PC-9 (cell line): ENCODE results near the gene CEP170B. TPM values are rescaled to one million over a fixed set of nuclear protein-coding genes. Genes with fewer than 3 reads are reported as not detected.

Experiments
- BruUV-seq: library from RNA; stranded (reverse); fragments of 400-500 nt; replicated peaks from 2 replicates; lab custom pipeline; 2021; lab: Mats Ljungman, UMichigan
- CTCF ChIA-PET: fragments of 300-600 bp; sonication (Branson Sonifier 250); formaldehyde crosslinking; loops from one replicate; lab custom pipeline; 2022; ENCODE audit warnings: antibody characterized with exemption; lab: Charles Lee
- POLR2A ChIA-PET: fragments of 300-600 bp; sonication (Branson Sonifier 250); formaldehyde crosslinking; loops from one replicate; lab custom pipeline; 2022; ENCODE audit warnings: antibody characterized with exemption; ENCODE audit not compliant: unreplicated experiment; lab: Charles Lee
- DNase-seq, 2 experiments: peaks; one replicate each; pipeline versions ENCODE4 v3.0.0 to v3.0.0-alpha.2; 2015 to 2022; ENCODE audit warnings: mixed read lengths in 1 of 2
- H2AFZ ChIP-seq: fragments of 200-600 bp; sonication (generic); 2 replicates; pipeline ENCODE4 v1.8.1; 2017; ENCODE audit warnings: antibody characterized with exemption
- H3F3A ChIP-seq: fragments of 200-600 bp; sonication (generic); 2 replicates; pipeline ENCODE4 v1.8.1; 2017; ENCODE audit warnings: antibody characterized with exemption, mild to moderate bottlenecking, low read depth; ENCODE audit not compliant: insufficient read depth
- H3K27ac ChIP-seq: fragments of 200-600 bp; sonication (generic); 2 replicates; pipeline ENCODE4 v1.6.1; 2016; ENCODE audit warnings: mixed run types
- H3K27me3 ChIP-seq: fragments of 200-600 bp; sonication (generic); 2 replicates; pipeline ENCODE4 v1.6.1; 2016; ENCODE audit warnings: low read depth, mixed run types; ENCODE audit not compliant: insufficient read depth
- H3K36me3 ChIP-seq: fragments of 200-600 bp; sonication (generic); 2 replicates; pipeline ENCODE4 v1.6.1; 2016; ENCODE audit warnings: low read depth, mixed run types
- H3K4me1 ChIP-seq: fragments of 200-600 bp; sonication (generic); replicated peaks from 2 replicates; pipeline ENCODE4 v1.6.1; 2016; ENCODE audit warnings: mixed run types; ENCODE audit not compliant: insufficient read depth
- H3K4me2 ChIP-seq: fragments of 200-600 bp; sonication (generic); 2 replicates; pipeline ENCODE4 v1.6.1; 2017; ENCODE audit warnings: mixed run types
- H3K4me3 ChIP-seq: fragments of 200-600 bp; sonication (generic); 2 replicates; pipeline ENCODE4 v1.6.1; 2016; ENCODE audit warnings: mixed run types
- H3K79me2 ChIP-seq: fragments of 200-600 bp; sonication (generic); 2 replicates; pipeline ENCODE4 v1.6.1; 2017; ENCODE audit warnings: low read depth, mixed run types
- H3K9me2 ChIP-seq: fragments of 200-600 bp; sonication (generic); 2 replicates; pipeline ENCODE4 v1.8.1; 2017; ENCODE audit warnings: mild to moderate bottlenecking; ENCODE audit not compliant: insufficient read depth
- H3K9me3 ChIP-seq: fragments of 200-600 bp; sonication (generic); 2 replicates; pipeline ENCODE4 v1.8.1; 2016; ENCODE audit warnings: low read depth; ENCODE audit not compliant: insufficient read depth
- H4K20me1 ChIP-seq: fragments of 200-600 bp; sonication (generic); 2 replicates; pipeline ENCODE4 v1.8.1; 2017; ENCODE audit not compliant: insufficient read depth
- EZH2 ChIP-seq: fragments of 200-600 bp; sonication (generic); IDR thresholded peaks from 2 replicates; pipeline ENCODE4 v1.8.0; 2017; ENCODE audit warnings: antibody characterized with exemption, low read depth
- intact Hi-C: fragments of 100-400 bp; cut with micrococcal nuclease; formaldehyde crosslinking; loops from one replicate; pipeline ENCODE4 v1.10.0; 2022; ENCODE audit not compliant: unreplicated experiment
- total RNA-seq: library from RNA; stranded (reverse); gene quantifications from 2 replicates; pipeline ENCODE4 v1.2.3, GENCODE V29; 2021
- TF ChIP-seq, protein P1 (sequence below): fragments of 200-600 bp; sonication (generic); conservative IDR thresholded peaks from 2 replicates; pipeline ENCODE4 v1.6.1; 2017; ENCODE audit warnings: mixed run types, antibody characterized with exemption, mild to moderate bottlenecking, moderate library complexity

The CEP170B gene
- total RNA-seq, 1 experiment from 2014 or later: 25.7 TPM

DNA sequence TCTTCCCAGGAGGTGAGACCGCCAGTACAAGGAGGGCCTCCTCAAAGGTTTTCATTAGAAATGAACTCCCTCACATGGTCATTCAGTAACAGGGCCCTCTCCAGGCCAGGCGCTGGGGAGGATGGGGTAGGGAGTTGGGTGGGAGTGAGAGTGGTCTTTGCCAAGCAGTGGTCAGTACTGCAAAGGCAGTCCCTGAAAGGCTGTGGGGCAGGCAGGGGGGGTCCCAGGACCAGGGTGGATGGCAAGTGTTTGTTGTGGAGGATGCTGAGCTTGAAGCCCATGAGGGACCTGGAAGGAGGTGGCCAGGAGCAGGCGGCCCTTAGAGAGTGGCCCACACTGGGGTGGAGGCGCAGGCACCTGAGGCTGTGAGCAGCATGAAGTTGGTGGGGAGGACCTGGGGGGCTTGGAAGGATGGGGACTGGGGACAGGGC, 26.1 kb downstream of the CEP170B start:
- no TSS peak for BruUV-seq
- ChIA-PET CTCF (no interaction called here), POLR2A (no interaction called here)
- no peak for DNase-seq
- no peaks in the 10 kb centered on the region for H3F3A ChIP-seq
- H3K27me3 ChIP-seq: no peaks in the 10 kb centered on the region
- H3K27ac ChIP-seq: no peak overlapping the region
- no peak overlapping the region for H2AFZ ChIP-seq
- no peaks in the 10 kb centered on the region for H3K9me2 ChIP-seq
- no peaks in the 10 kb centered on the region for H3K79me2 ChIP-seq
- H3K36me3 ChIP-seq: no peaks in the 10 kb centered on the region
- H3K9me3 ChIP-seq: no peaks in the 10 kb centered on the region
- TF ChIP-seq EZH2: no peak
- TF ChIP-seq, protein P1, sequence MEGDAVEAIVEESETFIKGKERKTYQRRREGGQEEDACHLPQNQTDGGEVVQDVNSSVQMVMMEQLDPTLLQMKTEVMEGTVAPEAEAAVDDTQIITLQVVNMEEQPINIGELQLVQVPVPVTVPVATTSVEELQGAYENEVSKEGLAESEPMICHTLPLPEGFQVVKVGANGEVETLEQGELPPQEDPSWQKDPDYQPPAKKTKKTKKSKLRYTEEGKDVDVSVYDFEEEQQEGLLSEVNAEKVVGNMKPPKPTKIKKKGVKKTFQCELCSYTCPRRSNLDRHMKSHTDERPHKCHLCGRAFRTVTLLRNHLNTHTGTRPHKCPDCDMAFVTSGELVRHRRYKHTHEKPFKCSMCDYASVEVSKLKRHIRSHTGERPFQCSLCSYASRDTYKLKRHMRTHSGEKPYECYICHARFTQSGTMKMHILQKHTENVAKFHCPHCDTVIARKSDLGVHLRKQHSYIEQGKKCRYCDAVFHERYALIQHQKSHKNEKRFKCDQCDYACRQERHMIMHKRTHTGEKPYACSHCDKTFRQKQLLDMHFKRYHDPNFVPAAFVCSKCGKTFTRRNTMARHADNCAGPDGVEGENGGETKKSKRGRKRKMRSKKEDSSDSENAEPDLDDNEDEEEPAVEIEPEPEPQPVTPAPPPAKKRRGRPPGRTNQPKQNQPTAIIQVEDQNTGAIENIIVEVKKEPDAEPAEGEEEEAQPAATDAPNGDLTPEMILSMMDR: no peak
- H3K4me3 ChIP-seq: no peak overlapping the region
- intact Hi-C loops: no loop called here
- no peak overlapping the region for H3K4me2 ChIP-seq
- H3K4me1 ChIP-seq: no peaks in the 10 kb centered on the region
- H4K20me1 ChIP-seq: peaks cover 2% of the 10 kb centered on the region; the same call in 1 of the 2 replicates

DNA sequence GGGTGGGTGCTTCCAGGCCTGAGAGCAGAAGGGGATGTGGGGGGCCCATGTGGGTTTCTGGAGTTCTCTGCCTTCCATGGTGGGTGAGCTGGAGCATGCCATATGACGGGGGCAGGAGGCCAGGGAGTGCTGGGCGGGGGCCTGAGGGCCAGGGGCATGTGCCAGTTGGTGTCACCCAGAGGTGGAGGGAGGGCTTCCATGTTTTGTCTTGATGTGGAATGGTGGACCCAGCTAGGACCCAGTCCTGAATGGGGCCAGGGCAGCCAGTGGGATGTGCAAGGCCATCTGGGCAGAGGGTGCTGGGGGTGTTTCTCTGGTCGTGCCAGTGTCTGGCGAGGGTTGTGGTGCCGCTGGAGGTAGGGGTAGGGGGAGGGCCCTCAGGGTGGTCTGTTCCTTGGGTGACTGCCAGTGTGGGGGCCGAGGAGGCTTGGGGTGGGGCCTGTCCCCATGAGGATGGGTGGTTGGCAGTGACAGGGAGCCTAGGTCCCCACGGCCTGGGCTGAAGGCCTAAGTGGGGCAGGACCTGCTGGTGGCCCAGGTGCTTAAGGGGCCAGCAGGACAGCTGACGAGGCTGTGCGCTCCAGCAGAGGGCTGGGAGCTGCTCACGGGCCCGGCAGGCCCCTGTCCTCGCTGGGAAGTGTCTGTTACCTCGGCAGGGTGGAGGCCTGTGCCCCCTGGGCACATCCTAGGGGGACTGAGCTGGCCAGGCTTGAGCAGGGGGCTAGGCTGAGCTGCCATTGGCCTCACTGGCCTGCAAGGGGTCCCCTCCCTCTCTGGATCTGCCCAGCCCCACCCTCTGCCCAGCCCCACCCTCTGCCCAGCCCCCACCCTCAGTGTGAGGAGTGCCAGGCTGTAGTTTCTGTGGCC, 26.8 kb downstream of the CEP170B start:
- Histone ChIP-seq H3K4me1 (no peaks in the 10 kb centered on the region), H3K9me3 (no peaks in the 10 kb centered on the region), H3K9me2 (no peaks in the 10 kb centered on the region), H3K27me3 (no peaks in the 10 kb centered on the region), H3K79me2 (no peaks in the 10 kb centered on the region), H2AFZ (no peak overlapping the region), H3K36me3 (no peaks in the 10 kb centered on the region), H4K20me1 (peaks cover 2% of the 10 kb centered on the region; the same call in 1 of the 2 replicates), H3K27ac (no peak overlapping the region), H3K4me2 (no peak overlapping the region), H3K4me3 (no peak overlapping the region), H3F3A (0 out of 2 replicates have a peak, but pooled peaks cover 3% of the 10 kb centered on the region)
- ChIA-PET CTCF (no interaction called here), POLR2A (no interaction called here)
- no peak for TF ChIP-seq EZH2
- TF ChIP-seq, protein P1: no peak
- intact Hi-C loops: no loop called here
- no peak for DNase-seq
- no TSS peak for BruUV-seq

DNA sequence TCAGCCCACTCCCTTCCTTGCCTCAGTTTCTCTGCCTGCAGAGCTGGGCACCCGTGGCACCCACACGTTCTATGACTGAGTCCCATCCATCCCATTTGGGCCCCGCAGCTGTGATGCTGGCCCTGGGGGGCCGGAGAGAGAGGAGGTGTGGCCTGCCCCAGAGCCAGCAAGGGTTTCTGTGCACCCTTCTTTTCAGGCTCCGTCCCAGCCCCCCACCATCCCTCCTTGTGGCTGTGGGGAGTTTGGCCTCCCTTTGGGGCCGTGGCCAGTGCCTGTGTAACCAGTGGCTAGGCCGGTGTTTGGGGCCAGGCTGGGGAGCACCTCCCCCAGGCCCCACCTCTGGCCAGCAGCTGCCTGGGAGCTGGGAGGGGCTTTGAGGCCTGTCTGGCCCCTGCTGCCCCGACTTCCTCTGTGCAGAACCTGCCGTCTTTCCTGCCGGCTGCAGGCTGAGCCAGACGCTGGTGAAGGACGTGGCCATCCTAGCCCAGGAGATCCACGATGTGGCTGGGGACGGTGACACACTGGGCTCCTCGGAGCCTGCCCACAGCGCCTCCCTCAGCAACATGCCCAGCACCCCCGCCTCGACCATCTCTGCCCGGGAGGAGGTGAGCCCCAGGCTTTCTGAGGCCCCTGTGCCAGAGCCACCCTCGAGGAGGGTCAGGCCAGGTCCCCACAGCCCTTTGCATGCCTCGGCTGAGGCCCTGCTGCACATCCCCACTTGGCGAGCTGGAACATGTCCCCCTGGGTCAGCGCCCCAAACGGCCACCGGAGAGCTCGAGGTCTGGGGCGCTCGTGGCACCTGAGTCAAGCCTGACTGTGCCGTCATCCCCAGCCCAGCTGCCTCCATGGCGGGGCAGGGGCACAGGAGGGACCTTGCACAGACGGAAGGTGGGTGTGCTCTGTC, 27.7 kb downstream of the CEP170B start:
- Histone ChIP-seq H3K27me3 (no peaks in the 10 kb centered on the region), H3K36me3 (no peaks in the 10 kb centered on the region), H3K27ac (no peak overlapping the region), H3K4me3 (no peak overlapping the region), H3K9me3 (no peaks in the 10 kb centered on the region), H3K79me2 (no peaks in the 10 kb centered on the region), H3F3A (0 out of 2 replicates have a peak, but pooled peaks cover 3% of the 10 kb centered on the region), H3K4me1 (no peaks in the 10 kb centered on the region), H3K9me2 (no peaks in the 10 kb centered on the region), H2AFZ (no peak overlapping the region), H4K20me1 (peaks cover 2% of the 10 kb centered on the region; the same call in 1 of the 2 replicates), H3K4me2 (no peak overlapping the region)
- POLR2A ChIA-PET: no interaction called here
- no peak for TF ChIP-seq EZH2
- TF ChIP-seq, protein P1: no peak
- intact Hi-C loops: no loop called here
- DNase-seq: no peak
- no TSS peak for BruUV-seq
- CTCF ChIA-PET: no interaction called here
